ENCODE measurements around the gene MPC2. TPM values are rescaled to one million over a fixed set of nuclear protein-coding genes. Genes with fewer than 3 reads are reported as not detected.
A peak's percentile ranks its signal among the peaks of the same experiment; 100 is the strongest.

The MPC2 gene
- total RNA-seq, 1 donor from 2014 or later = 267 TPM

GRCh38 chr1:167940264-167940663, 3.4 kb upstream of the MPC2 start:
- Histone ChIP-seq H3K9me3 (replicated peaks) (no peaks in the 10 kb centered on the region), H3K27ac (replicated peaks) (no peak overlapping the region), H3K36me3 (peaks cover 5% of the 10 kb centered on the region), H3K4me1 (peaks cover 57% of the 10 kb centered on the region), H3K27me3 (ENCODE audit: low read depth) (no peaks in the 10 kb centered on the region), H3K4me3 (no peak overlapping the region)
- intact Hi-C loops (cut with micrococcal nuclease) = no loop called here
- no peak for TF ChIP-seq CTCF (IDR thresholded peaks at IDR 0.05; ENCODE audit: borderline replicate concordance)
- DNase-seq = no peak

GRCh38 chr1:167938080-167938636, 1.3 kb upstream of the MPC2 start:
- intact Hi-C loops (cut with micrococcal nuclease) = no loop called here
- no peak for DNase-seq
- peaks cover 5% of the 10 kb centered on the region for H3K36me3 ChIP-seq
- H3K4me3 ChIP-seq = peak overlapping the region; percentile 94
- peak overlapping the region; percentile 97 for H3K27ac ChIP-seq (replicated peaks)
- no peaks in the 10 kb centered on the region for H3K27me3 ChIP-seq (ENCODE audit: low read depth)
- peaks cover 78% of the 10 kb centered on the region for H3K4me1 ChIP-seq
- no peaks in the 10 kb centered on the region for H3K9me3 ChIP-seq (replicated peaks)
- no peak for TF ChIP-seq CTCF (IDR thresholded peaks at IDR 0.05; ENCODE audit: borderline replicate concordance)

- intact Hi-C loops (cut with micrococcal nuclease) = no loop called here
- H3K4me1 ChIP-seq = peaks cover 83% of the 10 kb centered on the region
- H3K9me3 ChIP-seq (replicated peaks) = no peaks in the 10 kb centered on the region
- H3K36me3 ChIP-seq = peaks cover 5% of the 10 kb centered on the region
- TF ChIP-seq CTCF (IDR thresholded peaks at IDR 0.05; ENCODE audit: borderline replicate concordance) = no peak
- DNase-seq = no peak
- H3K27me3 ChIP-seq (ENCODE audit: low read depth) = no peaks in the 10 kb centered on the region
- peak overlapping the region; percentile 97 for H3K27ac ChIP-seq (replicated peaks)
- H3K4me3 ChIP-seq = peak overlapping the region; percentile 94
Observed at GRCh38 chr1:167937709-167938010, 788 bp upstream of the MPC2 start.

- H3K4me1 ChIP-seq = peaks cover 88% of the 10 kb centered on the region
- peak; percentile 95 for DNase-seq
- peak within 1 kb of the TSS; percentile 97 for H3K27ac ChIP-seq (replicated peaks)
- TF ChIP-seq CTCF (IDR thresholded peaks at IDR 0.05; ENCODE audit: borderline replicate concordance) = no peak
- intact Hi-C loops (cut with micrococcal nuclease) = no loop called here
- peak within 1 kb of the TSS; percentile 94 for H3K4me3 ChIP-seq
- no peaks in the 10 kb centered on the region for H3K27me3 ChIP-seq (ENCODE audit: low read depth)
- H3K9me3 ChIP-seq (replicated peaks) = no peaks in the 10 kb centered on the region
- H3K36me3 ChIP-seq = no peaks in the 10 kb centered on the region
Observed at GRCh38 chr1:167936068-167936929, 573 bp downstream of the MPC2 start, which contains the start of gene DCAF6. DCAF6 (plus strand) TSS chr1:167936683; CDS start chr1:167936912, 229 bp downstream.

- H3K27me3 ChIP-seq (ENCODE audit: low read depth) = no peaks in the 10 kb centered on the region
- no peak for TF ChIP-seq CTCF (IDR thresholded peaks at IDR 0.05; ENCODE audit: borderline replicate concordance)
- no peaks in the 10 kb centered on the region for H3K36me3 ChIP-seq
- H3K27ac ChIP-seq (replicated peaks) = peak overlapping the region; percentile 97
- peak overlapping the region; percentile 94 for H3K4me3 ChIP-seq
- H3K9me3 ChIP-seq (replicated peaks) = no peaks in the 10 kb centered on the region
- peaks cover 88% of the 10 kb centered on the region for H3K4me1 ChIP-seq
- intact Hi-C loops (cut with micrococcal nuclease) = no loop called here
- DNase-seq = no peak
Observed at GRCh38 chr1:167935216-167936067, 1.4 kb downstream of the MPC2 start.

All from left ventricle myocardium inferior (tissue), 1 donor.